PFSK-1 (cell line): ENCODE measurements around the gene BCAP29.

Source experiments
- FOXP2 ChIP-seq: optimal IDR thresholded peaks from 2 replicates; pipeline ENCODE3; 2011; ENCODE audit warnings: borderline replicate concordance, control low read depth, inconsistent platforms; ENCODE audit not compliant: insufficient read depth; ENCODE audit errors: extremely low read length, extremely low read depth
- POLR2AphosphoS5 ChIP-seq: IDR thresholded peaks from 2 replicates; pipeline ENCODE4 v1.6.1; 2012; ENCODE audit warnings: low read depth, mild to moderate bottlenecking, control low read depth, low read length, moderate library complexity
- SIN3A ChIP-seq: IDR thresholded peaks from 2 replicates; pipeline ENCODE4 v1.6.1; 2012; ENCODE audit warnings: mild to moderate bottlenecking, low read length, moderate library complexity, borderline replicate concordance; ENCODE audit not compliant: insufficient read depth
- TAF1 ChIP-seq: IDR thresholded peaks from 2 replicates; pipeline ENCODE4 v1.6.1; 2012; ENCODE audit warnings: low read length, control low read depth, borderline replicate concordance; ENCODE audit not compliant: insufficient read depth
- TF ChIP-seq, protein P1 (sequence below), 2 experiments: IDR thresholded peaks; 2 replicates each; pipeline versions ENCODE4 v1.6.1 to v1.8.0; 2011 to 2012; ENCODE audit warnings: low read depth in 2 of 2, low read length in 2 of 2, control low read depth in 1 of 2, inconsistent platforms in 1 of 2, mild to moderate bottlenecking in 1 of 2, moderate library complexity in 1 of 2; ENCODE audit not compliant: insufficient read depth in 1 of 2

BCAP29 gene

DNA sequence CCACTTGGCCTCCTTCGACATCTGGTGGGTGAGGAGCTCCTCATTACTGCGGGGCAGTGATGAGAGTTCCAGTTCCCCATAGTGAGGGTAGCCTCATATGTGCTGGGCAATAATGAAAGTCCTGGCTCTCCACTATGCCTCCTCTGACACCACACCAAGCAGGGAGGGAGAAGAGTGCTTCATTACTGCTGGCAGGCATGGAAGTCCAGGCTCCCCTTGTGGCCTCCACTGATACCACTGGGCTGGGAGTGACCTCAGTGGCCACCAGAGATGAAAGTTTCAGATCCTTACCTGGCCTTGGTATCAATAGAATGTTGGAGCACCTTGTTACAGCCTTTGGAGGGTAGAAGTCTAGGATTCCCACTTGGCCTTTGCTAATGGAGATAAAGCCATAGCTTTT lies 9.7 kb upstream of the BCAP29 start:
- TF ChIP-seq FOXP2 (no peak), POLR2AphosphoS5 (no peak), TAF1 (no peak), SIN3A (no peak)
- TF ChIP-seq, protein P1, sequence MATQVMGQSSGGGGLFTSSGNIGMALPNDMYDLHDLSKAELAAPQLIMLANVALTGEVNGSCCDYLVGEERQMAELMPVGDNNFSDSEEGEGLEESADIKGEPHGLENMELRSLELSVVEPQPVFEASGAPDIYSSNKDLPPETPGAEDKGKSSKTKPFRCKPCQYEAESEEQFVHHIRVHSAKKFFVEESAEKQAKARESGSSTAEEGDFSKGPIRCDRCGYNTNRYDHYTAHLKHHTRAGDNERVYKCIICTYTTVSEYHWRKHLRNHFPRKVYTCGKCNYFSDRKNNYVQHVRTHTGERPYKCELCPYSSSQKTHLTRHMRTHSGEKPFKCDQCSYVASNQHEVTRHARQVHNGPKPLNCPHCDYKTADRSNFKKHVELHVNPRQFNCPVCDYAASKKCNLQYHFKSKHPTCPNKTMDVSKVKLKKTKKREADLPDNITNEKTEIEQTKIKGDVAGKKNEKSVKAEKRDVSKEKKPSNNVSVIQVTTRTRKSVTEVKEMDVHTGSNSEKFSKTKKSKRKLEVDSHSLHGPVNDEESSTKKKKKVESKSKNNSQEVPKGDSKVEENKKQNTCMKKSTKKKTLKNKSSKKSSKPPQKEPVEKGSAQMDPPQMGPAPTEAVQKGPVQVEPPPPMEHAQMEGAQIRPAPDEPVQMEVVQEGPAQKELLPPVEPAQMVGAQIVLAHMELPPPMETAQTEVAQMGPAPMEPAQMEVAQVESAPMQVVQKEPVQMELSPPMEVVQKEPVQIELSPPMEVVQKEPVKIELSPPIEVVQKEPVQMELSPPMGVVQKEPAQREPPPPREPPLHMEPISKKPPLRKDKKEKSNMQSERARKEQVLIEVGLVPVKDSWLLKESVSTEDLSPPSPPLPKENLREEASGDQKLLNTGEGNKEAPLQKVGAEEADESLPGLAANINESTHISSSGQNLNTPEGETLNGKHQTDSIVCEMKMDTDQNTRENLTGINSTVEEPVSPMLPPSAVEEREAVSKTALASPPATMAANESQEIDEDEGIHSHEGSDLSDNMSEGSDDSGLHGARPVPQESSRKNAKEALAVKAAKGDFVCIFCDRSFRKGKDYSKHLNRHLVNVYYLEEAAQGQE (IDR thresholded peaks at IDR 0.05; ENCODE audit: insufficient read depth in 1 of 2, low read depth in 2 of 2, low read length in 2 of 2), result no peak

DNA sequence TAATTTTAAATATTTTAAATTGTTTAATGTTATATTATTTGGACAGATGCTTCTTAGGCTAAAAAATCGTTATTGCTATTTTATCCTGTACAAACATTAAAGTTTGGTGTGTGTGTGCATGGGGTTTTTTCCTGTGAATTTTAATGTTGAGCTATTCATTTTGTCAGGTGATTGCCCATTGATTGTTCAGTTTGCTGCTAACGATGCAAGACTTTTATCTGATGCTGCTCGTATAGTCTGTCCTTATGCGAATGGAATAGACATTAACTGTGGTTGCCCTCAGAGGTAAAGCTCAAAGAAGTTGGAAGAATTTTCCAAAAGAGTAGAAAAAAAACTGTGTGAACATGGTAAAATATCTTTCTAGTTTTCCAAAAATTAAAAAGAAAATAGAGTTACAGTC lies 6.5 kb upstream of the BCAP29 start:
- no peak for TF ChIP-seq FOXP2
- TF ChIP-seq TAF1, result no peak
- TF ChIP-seq SIN3A, result no peak
- TF ChIP-seq POLR2AphosphoS5, result no peak
- TF ChIP-seq, protein P1 (IDR thresholded peaks at IDR 0.05; ENCODE audit: insufficient read depth in 1 of 2, low read depth in 2 of 2, low read length in 2 of 2), result no peak

GRCh38 chr7:107579554-107579884 lies 527 bp upstream of the BCAP29 start:
- TF ChIP-seq POLR2AphosphoS5 (no peak), SIN3A (no peak), FOXP2 (no peak)

- TF ChIP-seq SIN3A (no peak), TAF1 (no peak), POLR2AphosphoS5 (no peak), FOXP2 (no peak)
- TF ChIP-seq, protein P1 (IDR thresholded peaks at IDR 0.05; ENCODE audit: insufficient read depth in 1 of 2, low read depth in 2 of 2, low read length in 2 of 2), result no peak
Measured at GRCh38 chr7:107580716-107581383, 804 bp downstream of the BCAP29 start.

DNA sequence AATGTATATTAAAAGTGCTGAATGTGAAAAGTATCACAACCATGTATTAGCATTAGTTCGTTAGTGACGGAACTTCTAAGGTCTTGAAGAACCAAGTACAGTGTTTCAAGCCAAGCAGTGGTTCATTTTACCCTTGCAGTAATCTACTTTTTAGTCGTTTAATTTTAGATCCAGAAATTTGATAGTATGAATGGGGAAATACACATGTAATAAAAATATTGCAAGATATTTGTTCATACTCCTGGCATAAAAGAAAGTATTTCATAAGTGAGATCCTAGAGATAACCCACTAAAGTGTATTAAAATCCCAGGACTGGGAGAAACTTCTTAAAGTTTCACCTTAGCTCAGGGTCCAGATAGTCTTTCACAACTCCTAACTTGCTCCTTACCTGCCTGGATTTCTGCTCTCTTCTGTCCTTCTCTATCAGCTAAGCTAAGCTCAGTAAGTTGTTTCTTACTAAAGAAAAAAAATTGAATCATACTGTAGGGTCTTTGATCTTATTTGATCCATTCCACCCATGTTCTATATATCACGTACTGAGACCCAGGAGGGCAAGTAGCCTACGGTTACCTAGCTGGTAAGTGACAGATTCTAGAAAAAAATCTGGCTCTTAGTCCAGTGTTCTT lies 1.5 kb downstream of the BCAP29 start:
- TF ChIP-seq, protein P1 (IDR thresholded peaks at IDR 0.05; ENCODE audit: insufficient read depth in 1 of 2, low read depth in 2 of 2, low read length in 2 of 2), result no peak
- TF ChIP-seq TAF1, result no peak
- TF ChIP-seq SIN3A, result no peak
- TF ChIP-seq POLR2AphosphoS5, result no peak
- TF ChIP-seq FOXP2, result no peak
